Measurements from ENCODE around the gene TMEM144.

GRCh38 chr4:158181906-158182305 lies 28.4 kb upstream of the TMEM144 start:
- TF ChIP-seq EZH2 (IDR thresholded peaks at IDR 0.05; ENCODE audit: insufficient read depth, poor library complexity, severe bottlenecking) (no peak), EZH2phosphoT487 (IDR thresholded peaks at IDR 0.05; ENCODE audit: insufficient read depth, low read depth) (no peak)

Measured in GM23248 (cell line).